ENCODE data around the gene EPSTI1. TPM values are rescaled to one million over a fixed set of nuclear protein-coding genes. Genes with fewer than 3 reads are reported as not detected.
"Not testable (repeated sequence)": the region's sequence is repeated elsewhere in the genome, so short reads cannot be mapped to it uniquely, and the experiment has no call there.

Gene EPSTI1
- polyA plus RNA-seq, 3 donors, result 11.4 to 16.3 (median 12.0) TPM

DNA sequence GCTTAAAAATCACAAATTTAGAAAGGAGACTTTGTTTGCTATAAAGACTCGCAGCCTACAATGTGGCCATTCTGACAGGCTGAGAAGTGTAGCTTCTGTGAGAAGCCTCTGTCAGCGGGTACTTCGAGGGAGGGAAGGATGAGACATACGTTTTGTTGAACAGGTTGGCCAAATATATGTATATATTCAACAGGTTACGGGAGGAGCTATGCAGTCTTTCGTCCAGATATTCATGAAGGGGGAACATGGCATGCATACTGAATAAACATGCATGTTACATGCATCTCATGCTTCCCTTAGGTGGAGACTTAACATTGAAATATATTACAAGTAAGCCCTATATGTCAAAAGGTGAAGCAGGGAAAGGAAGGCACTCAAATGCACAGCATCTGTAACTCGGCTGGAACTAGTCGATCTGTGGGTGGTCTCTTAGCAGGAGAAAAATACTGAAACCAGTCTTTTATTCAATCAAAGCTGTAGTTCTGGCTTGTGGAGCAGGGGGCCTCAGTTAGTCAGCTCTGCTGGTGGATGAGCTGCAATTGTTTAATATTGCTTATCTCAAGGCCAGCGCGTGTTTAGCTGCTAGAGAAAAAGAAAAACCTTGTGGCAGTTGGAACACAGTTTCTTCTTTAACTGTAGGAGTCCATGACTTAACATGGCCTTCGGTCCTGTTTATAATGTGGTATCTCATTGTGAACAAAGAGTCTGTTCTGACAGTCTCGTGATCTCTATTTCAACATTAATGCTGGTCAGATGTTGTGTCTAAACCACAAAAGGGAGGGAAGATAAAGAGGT is 116.4 kb downstream of the EPSTI1 start:
- peak in 2 of 11 donors; percentile 31 to 33 for DNase-seq (ENCODE audit: extremely low read depth in 1 of 11, low read depth in 9 of 11, low spot score in 4 of 11)

DNA sequence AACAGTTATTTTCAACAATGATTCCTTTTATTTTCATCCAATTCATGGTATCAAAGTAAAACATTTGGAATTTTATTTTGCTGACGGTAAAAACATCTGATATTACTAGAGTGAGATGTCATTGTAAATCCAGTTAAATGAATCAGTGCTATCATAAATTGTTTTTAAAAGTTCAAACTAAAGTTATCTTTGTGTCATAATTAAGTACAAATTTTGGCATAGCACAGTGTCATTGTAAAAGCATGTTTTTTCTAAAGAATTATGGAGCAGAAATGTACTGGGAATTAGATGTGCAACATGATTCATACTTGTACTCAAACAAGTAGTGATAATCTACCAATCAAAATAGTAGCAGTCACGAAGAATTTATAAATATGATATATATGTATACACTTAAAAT is 117.8 kb downstream of the EPSTI1 start:
- no peak for DNase-seq (ENCODE audit: extremely low read depth in 1 of 11, low read depth in 9 of 11, low spot score in 4 of 11)

- no peak for DNase-seq (ENCODE audit: extremely low read depth in 1 of 11, low read depth in 9 of 11, low spot score in 4 of 11)
Measured at GRCh38 chr13:42873081-42873480, 119.0 kb downstream of the EPSTI1 start.

DNA sequence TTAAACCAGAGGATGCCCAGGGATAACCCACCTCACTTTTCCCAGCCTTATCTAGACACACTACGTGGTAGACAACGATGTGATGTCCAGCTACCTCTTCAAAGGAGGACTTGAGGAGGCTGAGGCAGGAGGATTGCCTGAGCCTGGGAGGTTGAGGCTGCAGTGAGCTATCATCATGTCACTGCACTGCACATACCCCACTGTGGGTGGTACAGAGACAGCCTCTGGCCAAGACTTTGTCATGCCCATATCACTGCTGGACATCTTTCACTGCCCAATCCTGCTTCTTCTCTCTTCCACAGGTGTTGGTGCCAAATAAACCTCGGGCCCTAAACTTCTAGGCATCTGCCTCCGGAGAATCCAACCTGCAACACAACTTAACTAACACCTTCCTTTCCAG is 124.8 kb downstream of the EPSTI1 start:
- no peak for DNase-seq (ENCODE audit: extremely low read depth in 1 of 11, low read depth in 9 of 11, low spot score in 4 of 11)

- DNase-seq (ENCODE audit: extremely low read depth in 1 of 11, low read depth in 9 of 11, low spot score in 4 of 11), result no peak
Measured at GRCh38 chr13:42865768-42866102, 126.3 kb downstream of the EPSTI1 start.

- DNase-seq (ENCODE audit: extremely low read depth in 1 of 11, low read depth in 9 of 11, low spot score in 4 of 11), result no peak
Measured at GRCh38 chr13:42864952-42865767, 126.9 kb downstream of the EPSTI1 start.

GRCh38 chr13:42862370-42862769 is 129.7 kb downstream of the EPSTI1 start:
- not testable (repeated sequence) for DNase-seq (ENCODE audit: extremely low read depth in 1 of 11, low read depth in 9 of 11, low spot score in 4 of 11)

- no peak for DNase-seq (ENCODE audit: extremely low read depth in 1 of 11, low read depth in 9 of 11, low spot score in 4 of 11)
Measured at GRCh38 chr13:42860485-42860884, 131.6 kb downstream of the EPSTI1 start.

- no peak for DNase-seq (ENCODE audit: extremely low read depth in 1 of 11, low read depth in 9 of 11, low spot score in 4 of 11)
Measured at GRCh38 chr13:42859760-42860159, 132.3 kb downstream of the EPSTI1 start.

DNA sequence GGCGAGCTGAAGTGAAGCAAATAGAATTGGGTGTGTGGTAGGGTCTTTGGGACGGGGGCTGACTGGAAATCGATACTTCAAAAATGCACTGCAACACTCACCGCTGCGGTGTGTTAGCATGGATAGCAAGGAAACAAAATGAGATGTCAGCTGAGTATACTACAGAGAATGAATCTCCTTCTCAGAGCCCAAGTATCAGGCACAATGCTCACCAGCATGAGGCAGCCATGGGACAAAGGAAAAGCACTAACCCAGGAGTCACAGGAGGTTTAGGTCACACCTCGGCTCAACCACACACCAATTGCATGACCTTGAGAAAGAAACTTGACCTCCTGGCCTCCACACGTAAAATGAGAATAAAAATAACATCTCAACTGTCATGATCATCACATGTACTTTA is 136.6 kb downstream of the EPSTI1 start:
- no peak for DNase-seq (ENCODE audit: extremely low read depth in 1 of 11, low read depth in 9 of 11, low spot score in 4 of 11)

- no peak for DNase-seq (ENCODE audit: extremely low read depth in 1 of 11, low read depth in 9 of 11, low spot score in 4 of 11)
Measured at GRCh38 chr13:42852136-42852535, 139.9 kb downstream of the EPSTI1 start.

DNA sequence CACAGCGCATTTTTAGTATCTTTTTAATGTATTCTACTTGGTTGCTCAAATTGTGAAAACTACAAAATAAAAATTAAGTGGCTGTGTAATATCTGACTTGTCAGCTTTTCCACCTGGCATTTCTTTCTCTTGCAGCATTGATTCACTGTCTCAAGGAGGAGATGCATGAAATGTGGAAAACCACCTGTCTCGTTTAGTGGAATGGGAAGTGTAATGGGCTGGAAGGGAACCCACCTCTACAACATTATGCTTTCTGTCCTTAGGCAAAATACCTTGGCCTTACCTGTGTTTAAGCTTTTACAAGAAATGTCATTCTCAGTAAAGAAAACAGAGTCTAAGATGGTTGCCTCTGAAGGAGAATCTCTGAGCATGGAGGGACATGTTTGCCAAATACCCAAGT is 142.8 kb downstream of the EPSTI1 start:
- DNase-seq (ENCODE audit: extremely low read depth in 1 of 11, low read depth in 9 of 11, low spot score in 4 of 11), result no peak

DNA sequence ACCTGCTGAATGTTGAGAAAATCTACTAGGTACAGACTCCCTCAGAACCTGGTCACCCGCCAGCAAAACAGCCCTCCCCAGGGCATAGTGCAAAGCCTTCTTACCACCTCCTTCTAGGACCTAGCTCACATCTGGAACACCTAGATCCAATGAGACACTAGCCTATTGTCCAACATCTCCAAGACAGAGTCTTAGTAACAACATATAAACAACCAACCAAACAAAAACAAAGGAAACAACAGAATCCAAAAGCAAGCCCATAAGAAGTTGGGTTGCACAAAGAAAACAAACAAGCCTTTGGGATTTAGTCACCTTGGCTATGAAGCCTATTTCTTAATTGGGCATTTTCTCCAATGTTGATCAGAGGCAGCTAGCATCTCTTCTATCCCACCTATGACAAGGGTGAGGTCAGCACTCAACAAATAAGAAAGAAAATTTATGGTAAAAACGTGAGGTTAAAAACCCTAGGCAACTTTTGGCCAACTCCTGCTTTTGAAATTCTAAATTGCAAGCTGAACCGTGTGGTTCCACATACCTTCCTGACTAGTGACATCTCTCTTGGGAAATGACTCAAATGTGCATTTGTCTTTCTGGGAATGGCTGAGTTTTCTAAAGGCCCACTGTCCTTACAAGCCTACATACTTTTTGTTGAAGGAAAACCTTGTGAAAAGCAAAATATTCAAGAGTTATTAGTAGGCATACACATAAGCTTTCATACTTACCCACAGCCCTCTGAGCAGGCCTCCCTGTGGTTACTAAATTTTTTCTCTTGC is 144.0 kb downstream of the EPSTI1 start:
- DNase-seq (ENCODE audit: extremely low read depth in 1 of 11, low read depth in 9 of 11, low spot score in 4 of 11), result no peak

- DNase-seq (ENCODE audit: extremely low read depth in 1 of 11, low read depth in 9 of 11, low spot score in 4 of 11), result peak in 10 of 11 donors; percentile 10 to 54 (median 20)
Measured at GRCh38 chr13:42836930-42837690, 154.9 kb downstream of the EPSTI1 start.

Other genes starting within 250 kb of the EPSTI1 start
- gene FAM216B, start 210.7 kb downstream of the EPSTI1 start, polyA plus RNA-seq (ENCODE audit: insufficient read length in 3 of 3), result not detected
- 10 to 100 TPM; 25.7 to 31.7 (median 31.6) TPM for gene DNAJC15, start 31.3 kb upstream of the EPSTI1 start, polyA plus RNA-seq (ENCODE audit: insufficient read length in 3 of 3)

Data from renal cortex interstitium (tissue), 11 donors.